Caki2 (cell line): ENCODE data around the gene CCDC121. TPM values are rescaled to one million over a fixed set of nuclear protein-coding genes. Genes with fewer than 3 reads are reported as not detected.
"Not testable (repeated sequence)": the region's sequence is repeated elsewhere in the genome, so short reads cannot be mapped to it uniquely, and the experiment has no call there.

Experiments used
- DNase-seq: peaks from one replicate; pipeline ENCODE4 v3.0.0-alpha.2; 2015; ENCODE audit warnings: low read depth
- in situ Hi-C: cut with HindIII; loops from 2 replicates; pipeline ENCODE4 v1.10.0; 2016; ENCODE audit warnings: low sequenced_read_pairs, low pct_unique_long_range_greater_than_20kb, mixed read lengths
- total RNA-seq: library from RNA; depleted of rRNA; stranded (reverse); fragments of >200 nt; shearing (Covaris generic); gene quantifications from 2 replicates; pipeline ENCODE4 v1.2.3, GENCODE V29; 2014; ENCODE audit warnings: low replicate concordance

Gene CCDC121
- total RNA-seq, 1 experiment from 2014 or later, result 6.0 TPM

GRCh38 chr2:27640722-27641245 is 12.0 kb upstream of the CCDC121 start:
- in situ Hi-C loops, result no loop called here
- DNase-seq, result no peak

GRCh38 chr2:27638709-27639108 is 9.9 kb upstream of the CCDC121 start:
- DNase-seq, result no peak
- in situ Hi-C loops, result no loop called here

- in situ Hi-C loops, result no loop called here
Observed at GRCh38 chr2:27638037-27638637, 9.3 kb upstream of the CCDC121 start.

GRCh38 chr2:27636766-27637165 is 8.0 kb upstream of the CCDC121 start:
- DNase-seq, result no peak
- in situ Hi-C loops, result no loop called here

More at GRCh38 chr2:27638037-27638637, 9.3 kb upstream of the CCDC121 start:
- no peak for DNase-seq

GRCh38 chr2:27634291-27634690 is 5.5 kb upstream of the CCDC121 start:
- no peak for DNase-seq
- in situ Hi-C loops, result no loop called here

GRCh38 chr2:27630257-27630656 is 1.4 kb upstream of the CCDC121 start:
- DNase-seq, in situ Hi-C loops: not testable (repeated sequence)

- peak; percentile 83 for DNase-seq
- in situ Hi-C loops, result no loop called here
Observed at GRCh38 chr2:27627963-27628766, 647 bp downstream of the CCDC121 start.

GRCh38 chr2:27626921-27627320 is 1.9 kb downstream of the CCDC121 start:
- in situ Hi-C loops, DNase-seq: not testable (repeated sequence)

- DNase-seq, in situ Hi-C loops: not testable (repeated sequence)
Observed at GRCh38 chr2:27626323-27626722, 2.5 kb downstream of the CCDC121 start.

- in situ Hi-C loops, result loop anchor here (5.0 kb wide), 1 partner anchor 38 kb away; no protein-coding TSS in a partner anchor
- no peak for DNase-seq
Observed at GRCh38 chr2:27624943-27625342, 3.9 kb downstream of the CCDC121 start.

- peak; percentile 90 for DNase-seq
- in situ Hi-C loops, result loop anchor here (5.0 kb wide), 1 partner anchor 36 kb away; no protein-coding TSS in a partner anchor
Observed at GRCh38 chr2:27622921-27623384, 5.9 kb downstream of the CCDC121 start.

- no peak for DNase-seq
- in situ Hi-C loops, result loop anchor here (5.0 kb wide), 1 partner anchor 34 kb away; no protein-coding TSS in a partner anchor
Observed at GRCh38 chr2:27621524-27621923, 7.3 kb downstream of the CCDC121 start.

- DNase-seq, result no peak
- in situ Hi-C loops, result no loop called here
Observed at GRCh38 chr2:27615316-27615715, 13.5 kb downstream of the CCDC121 start.

- DNase-seq, result no peak
- in situ Hi-C loops, result no loop called here
Observed at GRCh38 chr2:27613985-27614384, 14.8 kb downstream of the CCDC121 start.

GRCh38 chr2:27606611-27607010 is 22.2 kb downstream of the CCDC121 start:
- no peak for DNase-seq
- in situ Hi-C loops, result no loop called here

GRCh38 chr2:27596627-27597026 is 32.2 kb downstream of the CCDC121 start:
- in situ Hi-C loops, result no loop called here
- no peak for DNase-seq

GRCh38 chr2:27595412-27595811 is 33.4 kb downstream of the CCDC121 start:
- in situ Hi-C loops, DNase-seq: not testable (repeated sequence)

- in situ Hi-C loops, DNase-seq: not testable (repeated sequence)
Observed at GRCh38 chr2:27594020-27594703, 34.6 kb downstream of the CCDC121 start.

GRCh38 chr2:27593240-27593639 is 35.6 kb downstream of the CCDC121 start:
- in situ Hi-C loops, result no loop called here
- DNase-seq, result no peak
